ENCODE results near the gene NAALADL2.

NAALADL2 gene

GRCh38 chr3:175340338-175341015 lies 481.3 kb downstream of the NAALADL2 start:
- Histone ChIP-seq H3K9ac (ENCODE audit: low read length) (no peak overlapping the region), H3K9me3 (ENCODE audit: insufficient read depth, low read length) (no peaks in the 10 kb centered on the region), H3K4me3 (ENCODE audit: low read length) (no peak overlapping the region), H4K20me1 (ENCODE audit: insufficient read depth, low read length) (no peaks in the 10 kb centered on the region), H3K4me1 (ENCODE audit: low read length) (peaks cover 9% of the 10 kb centered on the region), H3K4me2 (ENCODE audit: low read length) (no peak overlapping the region), H3K27me3 (ENCODE audit: low read depth, low read length) (no peaks in the 10 kb centered on the region), H3K27ac (ENCODE audit: low read length) (no peak overlapping the region), H2AFZ (ENCODE audit: low read depth, low read length) (no peak overlapping the region), H3K79me2 (ENCODE audit: low read length) (no peaks in the 10 kb centered on the region), H3K36me3 (replicated peaks; ENCODE audit: low read depth, low read length) (no peaks in the 10 kb centered on the region)
- TF ChIP-seq CTCF (IDR thresholded peaks at IDR 0.05; ENCODE audit: low read depth, low read length) (no peak), EZH2phosphoT487 (IDR thresholded peaks at IDR 0.05; ENCODE audit: low read depth) (no peak)

- Histone ChIP-seq H3K27ac (ENCODE audit: low read length) (no peak overlapping the region), H3K27me3 (ENCODE audit: low read depth, low read length) (no peaks in the 10 kb centered on the region), H3K36me3 (replicated peaks; ENCODE audit: low read depth, low read length) (no peaks in the 10 kb centered on the region), H3K9ac (ENCODE audit: low read length) (no peak overlapping the region), H3K4me3 (ENCODE audit: low read length) (no peak overlapping the region), H3K4me1 (ENCODE audit: low read length) (no peaks in the 10 kb centered on the region), H3K79me2 (ENCODE audit: low read length) (no peaks in the 10 kb centered on the region), H2AFZ (ENCODE audit: low read depth, low read length) (no peak overlapping the region), H3K4me2 (ENCODE audit: low read length) (no peak overlapping the region), H3K9me3 (ENCODE audit: insufficient read depth, low read length) (no peaks in the 10 kb centered on the region), H4K20me1 (ENCODE audit: insufficient read depth, low read length) (no peaks in the 10 kb centered on the region)
- TF ChIP-seq EZH2phosphoT487 (IDR thresholded peaks at IDR 0.05; ENCODE audit: low read depth): no peak
- no peak for TF ChIP-seq CTCF (IDR thresholded peaks at IDR 0.05; ENCODE audit: low read depth, low read length)
Measured at GRCh38 chr3:175342196-175342595, 483.1 kb downstream of the NAALADL2 start.

DNA sequence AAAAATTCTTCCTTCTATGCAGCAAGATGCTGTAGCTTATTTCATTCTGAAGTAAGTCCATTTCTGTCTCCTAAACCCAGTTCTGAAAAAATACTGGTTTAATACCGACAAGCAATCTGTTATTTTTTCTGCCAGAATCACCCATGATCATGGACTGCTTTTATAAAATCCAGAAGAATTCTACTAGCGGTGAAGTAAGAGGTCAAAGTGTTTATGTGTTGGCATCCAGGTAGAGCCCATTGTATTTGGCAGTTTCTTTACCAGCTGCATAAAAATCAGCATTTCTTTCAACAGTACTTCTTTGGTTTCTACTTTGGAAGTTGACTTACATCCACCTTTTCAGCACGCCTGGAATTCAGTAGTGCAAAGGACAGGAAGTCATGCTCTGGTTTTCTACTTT lies 484.8 kb downstream of the NAALADL2 start:
- Histone ChIP-seq H3K79me2 (ENCODE audit: low read length) (no peaks in the 10 kb centered on the region), H3K4me2 (ENCODE audit: low read length) (no peak overlapping the region), H4K20me1 (ENCODE audit: insufficient read depth, low read length) (no peaks in the 10 kb centered on the region), H3K9ac (ENCODE audit: low read length) (no peak overlapping the region), H3K4me3 (ENCODE audit: low read length) (no peak overlapping the region), H3K27me3 (ENCODE audit: low read depth, low read length) (no peaks in the 10 kb centered on the region), H3K27ac (ENCODE audit: low read length) (no peak overlapping the region), H3K4me1 (ENCODE audit: low read length) (peaks cover under 1% of the 10 kb centered on the region), H2AFZ (ENCODE audit: low read depth, low read length) (no peak overlapping the region), H3K36me3 (replicated peaks; ENCODE audit: low read depth, low read length) (no peaks in the 10 kb centered on the region), H3K9me3 (ENCODE audit: insufficient read depth, low read length) (no peaks in the 10 kb centered on the region)
- TF ChIP-seq CTCF (IDR thresholded peaks at IDR 0.05; ENCODE audit: low read depth, low read length): no peak
- no peak for TF ChIP-seq EZH2phosphoT487 (IDR thresholded peaks at IDR 0.05; ENCODE audit: low read depth)

DNA sequence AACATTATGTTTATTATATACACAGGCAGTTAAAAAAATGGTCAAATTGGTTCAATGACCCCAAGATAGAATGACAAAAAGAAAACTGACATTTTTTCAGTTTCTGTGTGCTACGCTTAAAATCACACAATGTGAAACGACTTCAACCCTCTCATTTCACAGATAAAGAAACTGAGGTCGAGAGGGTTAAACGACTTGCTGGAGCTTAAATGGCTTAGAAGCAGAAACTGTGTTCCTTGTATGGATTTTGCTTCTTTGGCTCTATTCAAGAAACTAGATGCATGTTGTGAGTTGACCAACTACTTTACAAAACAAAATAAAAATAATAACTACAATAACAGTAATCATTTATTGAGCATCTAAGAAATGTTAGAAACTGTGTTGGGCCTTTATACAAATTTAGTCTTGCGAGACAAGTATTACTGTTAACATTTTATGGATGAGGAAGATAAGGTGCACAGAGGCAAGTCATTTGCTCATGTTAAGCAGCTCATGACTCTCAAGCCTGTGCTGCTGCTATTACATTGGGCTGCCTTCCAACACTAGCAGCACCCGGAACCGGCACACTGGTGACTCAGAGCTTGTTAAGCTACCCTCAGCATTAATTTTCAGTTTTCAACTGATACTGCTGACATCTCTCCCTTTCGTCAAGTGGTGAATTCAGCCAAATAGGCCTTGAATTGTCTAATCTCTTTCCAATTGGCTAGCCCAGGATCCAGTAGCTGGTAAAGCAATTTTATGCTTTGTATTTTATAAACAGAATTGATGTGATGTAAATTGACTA lies 487.6 kb downstream of the NAALADL2 start:
- no peaks in the 10 kb centered on the region for H3K79me2 ChIP-seq (ENCODE audit: low read length)
- no peak overlapping the region for H3K9ac ChIP-seq (ENCODE audit: low read length)
- TF ChIP-seq EZH2phosphoT487 (IDR thresholded peaks at IDR 0.05; ENCODE audit: low read depth) (no peak), CTCF (IDR thresholded peaks at IDR 0.05; ENCODE audit: low read depth, low read length) (no peak)
- H3K27me3 ChIP-seq (ENCODE audit: low read depth, low read length): no peaks in the 10 kb centered on the region
- peaks cover 7% of the 10 kb centered on the region for H3K4me1 ChIP-seq (ENCODE audit: low read length)
- no peak overlapping the region for H3K4me2 ChIP-seq (ENCODE audit: low read length)
- H2AFZ ChIP-seq (ENCODE audit: low read depth, low read length): no peak overlapping the region
- H3K27ac ChIP-seq (ENCODE audit: low read length): no peak overlapping the region
- no peak overlapping the region for H3K4me3 ChIP-seq (ENCODE audit: low read length)
- H3K36me3 ChIP-seq (replicated peaks; ENCODE audit: low read depth, low read length): no peaks in the 10 kb centered on the region
- H4K20me1 ChIP-seq (ENCODE audit: insufficient read depth, low read length): no peaks in the 10 kb centered on the region
- no peaks in the 10 kb centered on the region for H3K9me3 ChIP-seq (ENCODE audit: insufficient read depth, low read length)

Measured in OCI-LY3 (cell line).